Sigmoid colon (tissue), 4 donors: ENCODE results near the gene CDK14.

ENCODE experiments used
- CTCF ChIP-seq, 4 experiments: fragments of 450-650 bp in 3 of 4; fragments of 200-600 bp in 1 of 4; IDR thresholded peaks; one replicate each; pipeline ENCODE4 v1.5.1; 2016 to 2019; ENCODE audit warnings: antibody characterized with exemption in 4 of 4, mild to moderate bottlenecking in 3 of 4, moderate library complexity in 2 of 4
- EP300 ChIP-seq, 4 donors: sonication (generic); formaldehyde crosslinking; IDR thresholded peaks; one replicate each; pipeline ENCODE4 v1.6.1; 2017; ENCODE audit warnings: antibody characterized with exemption in 4 of 4
- POLR2A ChIP-seq, 2 donors: fragments of 450-650 bp; IDR thresholded peaks; one replicate each; pipeline ENCODE4 v1.6.1; 2016; ENCODE audit warnings: antibody characterized with exemption in 2 of 2, mild to moderate bottlenecking in 2 of 2, moderate library complexity in 2 of 2
- POLR2AphosphoS5 ChIP-seq, 4 donors: sonication (generic); formaldehyde crosslinking; IDR thresholded peaks; one replicate each; pipeline ENCODE4 v1.6.1; 2017; ENCODE audit warnings: antibody characterized with exemption in 4 of 4

- TF ChIP-seq CTCF (IDR thresholded peaks at IDR 0.05) (no peak), POLR2A (IDR thresholded peaks at IDR 0.05) (no peak), EP300 (IDR thresholded peaks at IDR 0.05) (no peak), POLR2AphosphoS5 (IDR thresholded peaks at IDR 0.05) (no peak)
These were observed 300.3 kb downstream of the CDK14 start for GRCh38 chr7:90896458-90896857.
